NAMALWA (cell line): ENCODE results near the gene NETO1.

Experiments
- DNase-seq: peaks from one replicate; pipeline ENCODE4 v3.0.0-alpha.2; 2015; ENCODE audit warnings: low spot score

The NETO1 gene

DNA sequence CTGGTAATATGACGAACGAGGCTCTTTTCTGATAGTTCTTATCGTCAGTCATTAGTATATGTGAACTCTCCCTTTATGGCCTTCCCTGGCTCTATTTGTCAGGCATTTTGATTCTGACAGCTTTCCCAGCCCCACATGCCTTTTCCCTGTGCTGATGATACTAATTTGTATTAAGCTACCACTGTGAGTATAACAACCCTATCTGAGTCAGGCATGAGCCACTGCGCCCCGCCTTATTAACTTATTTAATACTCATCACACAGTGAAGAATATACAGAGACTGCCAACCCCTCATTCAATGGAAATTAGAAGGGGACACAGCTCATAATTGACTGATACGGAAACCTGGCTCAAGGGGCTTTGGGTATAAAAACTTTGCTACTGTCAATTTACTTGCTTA is 140.0 kb downstream of the NETO1 start:
- no peak for DNase-seq

DNA sequence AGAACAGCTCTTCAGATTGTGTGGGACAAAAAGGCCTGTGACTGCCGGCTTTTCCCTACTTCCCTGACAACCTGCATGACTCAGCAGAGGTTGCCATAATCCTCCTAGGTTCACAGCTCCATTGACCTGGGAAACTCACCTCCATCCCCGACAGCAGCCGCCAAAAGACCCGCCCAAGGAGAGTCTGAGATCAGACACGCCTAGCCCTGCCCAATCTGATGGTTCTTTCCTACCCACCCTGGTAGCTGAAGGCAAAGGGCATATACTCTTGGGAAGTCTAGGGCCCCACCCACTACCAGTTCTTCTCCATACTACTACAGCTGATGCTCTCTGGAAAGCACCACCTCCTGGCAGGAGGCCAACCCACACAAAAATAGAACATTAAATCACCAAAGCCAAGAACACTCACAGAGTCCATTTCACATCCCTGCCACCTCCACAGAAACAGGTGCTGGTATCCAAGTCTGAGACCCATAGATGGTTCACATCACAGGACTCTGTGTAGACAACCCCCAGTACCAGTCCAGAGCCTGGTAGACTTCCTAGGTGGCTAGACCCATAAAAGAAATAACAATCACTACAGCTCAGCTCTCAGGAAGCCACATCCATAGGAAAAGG is 140.6 kb downstream of the NETO1 start:
- no peak for DNase-seq

DNA sequence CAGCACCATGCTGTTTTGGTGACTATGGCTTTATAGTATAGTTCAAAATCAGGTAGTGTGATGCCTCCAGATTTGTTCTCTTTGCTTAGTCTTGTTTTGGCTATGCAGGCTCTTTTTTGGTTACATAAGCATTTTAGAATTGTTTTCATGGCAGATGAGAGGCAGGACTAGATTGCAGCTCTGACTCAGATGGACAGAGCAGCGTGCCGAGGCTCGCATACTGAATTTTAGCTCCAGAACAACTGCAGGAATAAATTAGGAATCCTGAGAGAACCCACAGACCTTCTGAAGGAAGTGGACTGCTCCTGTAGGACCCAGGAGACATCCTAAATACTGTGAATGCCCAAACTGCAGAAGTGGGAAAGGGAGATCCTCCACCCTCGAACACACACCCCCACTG is 141.6 kb downstream of the NETO1 start:
- no peak for DNase-seq

DNA sequence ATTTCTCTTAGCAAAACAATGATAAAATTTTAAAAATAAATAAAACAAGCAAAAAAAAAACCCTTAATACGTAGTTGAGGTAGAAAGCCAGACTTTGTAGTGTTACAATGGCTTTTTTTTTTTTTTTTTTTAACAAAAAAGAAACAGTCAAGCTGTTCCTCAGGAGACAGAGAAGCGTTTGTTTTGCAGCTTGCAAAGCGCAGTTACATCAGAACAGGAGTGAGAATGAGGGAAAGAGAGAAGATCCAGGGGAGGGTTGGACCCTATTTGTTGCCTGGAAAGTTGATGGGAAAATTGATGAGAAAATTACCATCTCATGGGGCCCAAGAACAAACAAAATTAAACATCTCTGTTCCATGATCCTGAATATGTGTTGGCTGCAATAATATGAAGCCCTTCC is 146.5 kb downstream of the NETO1 start:
- no peak for DNase-seq

DNA sequence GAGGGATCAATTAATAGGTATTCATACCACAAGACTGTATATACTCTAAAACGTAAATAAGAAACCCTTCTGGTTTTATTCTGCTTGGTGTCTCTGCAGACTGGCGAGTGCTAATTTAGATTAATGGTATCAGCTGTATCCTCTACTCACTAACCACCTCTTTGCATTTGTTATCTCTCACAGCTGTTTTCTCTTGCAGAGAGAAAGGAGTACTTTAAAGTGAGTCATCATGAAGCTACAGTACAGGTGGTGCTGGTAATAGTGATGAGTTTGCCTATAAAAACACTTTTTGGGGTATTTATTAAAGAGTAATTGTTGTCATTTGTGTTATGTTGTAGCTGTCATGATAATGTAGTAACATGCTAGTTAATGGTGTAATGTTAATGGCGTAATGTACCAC is 147.7 kb downstream of the NETO1 start:
- DNase-seq: no peak

DNA sequence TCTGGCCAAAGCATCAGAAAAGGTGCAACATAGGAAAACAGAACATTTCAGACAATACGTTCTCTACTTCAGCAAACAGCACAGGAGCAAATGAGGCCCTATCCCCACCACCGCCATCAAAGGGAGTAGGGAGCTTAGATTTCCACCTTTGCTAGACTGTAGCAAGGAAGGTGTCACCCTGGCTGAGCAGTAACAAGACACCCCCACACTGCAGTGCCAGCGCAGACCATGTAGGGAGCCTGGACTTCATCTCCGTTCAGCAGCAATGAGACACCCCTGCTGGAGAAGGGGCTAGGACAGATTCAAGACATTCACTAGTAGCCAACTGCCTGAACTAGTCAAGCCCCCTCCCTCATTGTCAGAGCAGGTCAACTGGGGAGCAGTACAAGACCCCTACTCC is 163.6 kb downstream of the NETO1 start:
- no peak for DNase-seq

DNA sequence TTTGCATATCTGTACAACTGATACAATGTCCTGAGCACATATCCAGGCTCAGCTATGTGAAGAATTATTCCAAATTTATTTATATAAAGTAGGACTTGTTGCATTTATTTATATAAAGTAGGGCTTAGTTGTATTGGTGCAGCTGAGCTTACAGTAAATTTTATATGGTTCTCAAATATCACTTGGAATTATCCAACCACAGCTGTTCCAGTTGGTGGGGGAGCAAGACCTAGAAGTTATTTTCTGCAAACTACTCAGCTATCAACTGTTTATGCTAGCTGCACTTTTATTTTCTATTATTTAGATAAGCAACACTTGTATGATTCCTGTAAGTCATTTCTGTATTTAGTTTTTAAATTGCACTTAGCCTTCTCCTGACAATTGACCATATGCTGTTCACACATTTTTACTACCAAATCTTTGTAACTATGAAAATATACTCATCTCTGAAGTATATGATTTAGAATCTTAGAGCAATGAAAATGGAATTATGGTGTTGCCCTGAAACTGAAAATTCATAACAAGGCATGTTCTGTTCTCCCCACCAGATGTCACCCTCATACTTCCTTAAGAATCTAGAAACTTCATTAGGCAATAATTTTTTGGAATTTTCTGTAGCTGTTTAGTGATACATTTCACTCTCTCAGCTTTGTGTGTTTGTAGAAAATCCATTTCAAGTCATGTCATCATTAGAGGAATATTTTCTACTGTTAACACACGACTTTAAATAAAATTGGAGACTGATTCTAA is 166.7 kb downstream of the NETO1 start:
- peak; percentile 31 for DNase-seq

DNA sequence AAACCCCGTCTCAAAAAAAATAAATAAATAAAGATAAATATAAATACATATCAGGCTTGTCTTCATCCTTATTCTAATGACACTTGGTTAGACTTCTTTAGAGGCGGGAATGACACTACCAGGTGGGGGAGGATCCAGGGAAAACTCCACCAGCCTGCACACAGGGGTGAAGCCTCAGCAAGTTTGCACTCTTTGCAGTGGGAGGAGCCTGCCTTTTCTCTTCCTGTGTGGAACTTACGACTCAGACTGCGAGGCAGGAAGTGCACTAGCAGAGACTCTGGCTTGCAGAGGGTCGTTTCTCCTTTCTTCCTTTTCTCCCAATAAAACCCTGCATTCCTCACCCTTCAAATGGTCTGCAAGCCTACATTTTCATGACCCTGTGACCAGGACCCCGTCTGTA is 170.1 kb downstream of the NETO1 start:
- DNase-seq: no peak

DNA sequence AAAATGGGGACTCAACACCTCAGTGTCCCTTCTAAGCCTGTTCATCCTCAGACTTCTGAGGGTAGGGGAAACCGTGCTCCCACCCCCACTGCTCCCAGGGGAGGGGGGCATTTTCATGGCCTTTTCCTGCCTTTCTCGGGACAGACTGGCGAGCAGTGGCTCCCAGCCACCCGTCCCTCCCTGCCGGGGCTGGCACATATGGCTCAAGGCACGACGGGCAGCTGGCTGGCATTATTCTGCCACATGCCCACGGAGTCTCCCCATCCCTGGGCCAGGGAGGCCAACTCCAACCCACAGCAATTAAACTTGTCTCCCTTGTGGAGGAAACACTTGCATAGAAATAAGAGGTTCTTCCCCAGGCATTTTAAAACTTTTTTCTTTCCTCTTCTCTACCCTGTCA is 175.2 kb downstream of the NETO1 start:
- no peak for DNase-seq
